Measurements from ENCODE around the gene LPCAT3.

DNA sequence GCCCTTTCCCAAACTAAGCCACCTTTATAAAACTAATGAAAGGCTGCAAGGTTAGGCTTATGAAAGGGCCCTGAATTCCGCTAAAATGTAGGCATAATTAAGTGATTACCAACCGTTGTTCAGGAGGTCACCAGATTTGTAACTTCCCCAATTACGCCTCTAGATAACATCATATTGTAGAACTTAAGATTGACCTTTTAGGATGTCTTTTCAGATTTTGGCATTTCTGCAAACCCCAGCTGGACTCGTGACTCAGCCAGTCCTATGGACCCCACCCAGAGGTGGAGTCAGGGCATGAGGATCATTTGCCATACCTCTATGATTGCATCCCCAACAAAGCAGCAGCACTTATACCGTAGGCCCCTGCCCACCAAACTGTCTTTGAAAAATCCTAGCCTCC lies 3.7 kb upstream of the LPCAT3 start:
- no peak for TF ChIP-seq CTCF (IDR thresholded peaks at IDR 0.05)
- TF ChIP-seq POLR2A (IDR thresholded peaks at IDR 0.05) = no peak
